AG09309 (cell line): ENCODE data around the gene MAS1L.

Source experiments
- DNase-seq: peaks from one replicate; pipeline ENCODE4 v3.0.0-alpha.2; 2010; ENCODE audit warnings: low read depth
- H3K4me3 ChIP-seq: 2 replicates; pipeline ENCODE4 v1.5.1; 2011; ENCODE audit warnings: mild to moderate bottlenecking, low read depth, low read length, moderate library complexity; ENCODE audit not compliant: control insufficient read depth
- TF ChIP-seq, protein P1 (sequence below): IDR thresholded peaks from 2 replicates; pipeline ENCODE4 v1.5.1; 2011; ENCODE audit warnings: mild to moderate bottlenecking, low read depth, low read length, inconsistent platforms; ENCODE audit not compliant: insufficient read depth, control insufficient read depth; ENCODE audit errors: missing control alignments

The MAS1L gene

DNA sequence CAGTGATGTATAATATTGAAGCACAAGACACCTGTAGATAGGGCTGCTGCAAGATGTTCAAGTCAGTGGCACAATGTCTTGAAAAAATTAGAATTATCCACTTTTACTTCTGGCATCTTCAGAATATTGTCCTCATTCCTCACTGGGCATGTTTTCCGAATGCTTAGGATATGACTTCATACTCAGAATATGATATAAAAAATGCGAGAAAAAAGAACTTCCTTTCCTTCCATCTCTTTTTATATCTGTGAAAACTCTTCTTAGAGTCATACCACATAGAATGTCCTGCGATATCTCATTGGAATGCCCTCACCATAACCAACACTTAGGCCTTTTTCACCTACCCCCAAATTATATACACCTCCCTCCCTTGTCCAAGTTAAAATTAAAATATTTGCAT lies 4.6 kb downstream of the MAS1L start:
- TF ChIP-seq, protein P1, sequence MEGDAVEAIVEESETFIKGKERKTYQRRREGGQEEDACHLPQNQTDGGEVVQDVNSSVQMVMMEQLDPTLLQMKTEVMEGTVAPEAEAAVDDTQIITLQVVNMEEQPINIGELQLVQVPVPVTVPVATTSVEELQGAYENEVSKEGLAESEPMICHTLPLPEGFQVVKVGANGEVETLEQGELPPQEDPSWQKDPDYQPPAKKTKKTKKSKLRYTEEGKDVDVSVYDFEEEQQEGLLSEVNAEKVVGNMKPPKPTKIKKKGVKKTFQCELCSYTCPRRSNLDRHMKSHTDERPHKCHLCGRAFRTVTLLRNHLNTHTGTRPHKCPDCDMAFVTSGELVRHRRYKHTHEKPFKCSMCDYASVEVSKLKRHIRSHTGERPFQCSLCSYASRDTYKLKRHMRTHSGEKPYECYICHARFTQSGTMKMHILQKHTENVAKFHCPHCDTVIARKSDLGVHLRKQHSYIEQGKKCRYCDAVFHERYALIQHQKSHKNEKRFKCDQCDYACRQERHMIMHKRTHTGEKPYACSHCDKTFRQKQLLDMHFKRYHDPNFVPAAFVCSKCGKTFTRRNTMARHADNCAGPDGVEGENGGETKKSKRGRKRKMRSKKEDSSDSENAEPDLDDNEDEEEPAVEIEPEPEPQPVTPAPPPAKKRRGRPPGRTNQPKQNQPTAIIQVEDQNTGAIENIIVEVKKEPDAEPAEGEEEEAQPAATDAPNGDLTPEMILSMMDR, result no peak
- H3K4me3 ChIP-seq, result no peak overlapping the region
- no peak for DNase-seq

DNA sequence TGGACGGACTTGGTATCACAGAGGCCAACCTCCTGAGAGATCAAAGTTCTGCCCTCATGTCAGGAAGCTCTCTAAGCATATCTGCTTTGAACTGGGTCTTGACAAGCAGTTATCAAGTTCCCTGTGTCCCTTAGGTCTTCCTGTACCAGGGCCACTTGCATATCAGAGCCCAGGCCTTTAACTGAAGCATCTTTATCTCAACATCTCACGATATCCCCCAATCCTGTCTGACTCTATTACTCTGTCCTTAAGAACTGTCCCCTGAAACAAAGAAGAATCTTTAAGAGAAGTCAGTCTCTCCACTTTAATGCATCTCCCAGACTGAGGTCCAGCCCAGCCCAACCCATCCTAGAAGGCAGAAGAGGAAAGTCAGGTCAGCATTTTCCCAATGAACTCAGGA lies 8.2 kb downstream of the MAS1L start:
- H3K4me3 ChIP-seq, result no peak overlapping the region
- TF ChIP-seq, protein P1, result no peak
- no peak for DNase-seq

DNA sequence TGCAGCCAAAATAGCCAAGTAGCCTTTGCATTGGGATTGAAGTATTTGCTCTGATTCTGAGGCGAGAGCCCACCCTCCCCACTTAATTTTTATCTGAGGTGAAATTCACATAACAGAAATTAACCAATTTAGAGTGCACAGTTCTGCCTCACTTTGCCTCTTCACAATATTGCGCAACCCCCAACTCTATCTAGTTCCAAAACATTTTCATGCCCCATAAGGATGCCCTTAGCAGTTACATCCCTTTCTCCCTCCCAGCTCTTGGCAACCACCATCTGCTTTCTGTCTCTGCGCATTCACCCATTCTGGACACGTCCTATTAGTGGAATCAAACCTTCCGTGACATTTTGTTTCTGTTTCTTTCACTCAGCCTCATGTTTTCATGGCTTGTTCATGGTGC lies 9.0 kb downstream of the MAS1L start:
- no peak overlapping the region for H3K4me3 ChIP-seq
- DNase-seq, result no peak
- TF ChIP-seq, protein P1, result no peak

DNA sequence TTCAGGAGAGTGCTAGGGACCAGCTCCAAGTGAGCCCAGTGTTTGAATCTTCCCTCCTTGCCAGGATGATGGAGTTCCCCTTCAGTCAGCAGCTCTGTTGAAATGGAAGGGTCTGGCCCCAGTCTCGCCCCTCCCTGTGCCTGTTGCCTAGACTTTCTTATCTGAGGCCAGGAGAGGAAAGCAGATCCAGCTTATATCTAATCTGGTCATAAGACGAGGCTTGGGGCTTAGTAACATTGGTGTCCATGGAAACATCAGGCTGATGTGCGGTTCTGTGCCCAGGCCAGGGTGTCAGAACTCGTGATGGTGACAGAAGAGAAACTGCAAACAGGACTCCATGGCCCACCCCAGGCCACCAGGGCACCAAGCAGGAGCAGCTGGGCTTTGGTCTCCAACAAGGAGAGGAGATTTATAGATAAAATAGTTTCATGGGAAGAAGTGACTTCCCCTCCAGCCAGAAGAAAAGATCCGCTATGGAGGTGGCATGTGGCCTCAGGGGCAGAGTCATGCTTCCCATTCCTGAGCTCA lies 9.8 kb downstream of the MAS1L start:
- DNase-seq, result no peak
- TF ChIP-seq, protein P1, result no peak
- no peak overlapping the region for H3K4me3 ChIP-seq

DNA sequence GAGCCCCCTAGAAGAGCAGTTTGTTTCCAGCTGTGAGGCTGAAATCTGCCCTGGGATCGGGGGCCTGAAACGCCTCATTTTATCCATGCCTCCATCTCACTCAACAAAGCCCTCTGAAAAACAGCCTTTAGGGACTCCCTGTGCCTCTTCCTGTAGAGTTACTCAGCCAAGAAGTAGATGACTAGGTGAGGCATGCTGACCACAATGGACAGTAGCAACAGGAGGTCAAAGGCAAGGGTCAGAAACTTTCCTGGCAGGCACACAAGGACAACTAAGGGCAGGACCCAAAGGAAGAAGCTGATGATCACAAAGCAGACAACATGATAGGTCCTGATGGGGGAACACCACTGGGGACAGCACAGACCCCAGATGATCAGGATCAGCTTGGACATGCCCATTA lies 12.8 kb downstream of the MAS1L start:
- H3K4me3 ChIP-seq, result no peak overlapping the region
- DNase-seq, result no peak
- TF ChIP-seq, protein P1, result no peak

DNA sequence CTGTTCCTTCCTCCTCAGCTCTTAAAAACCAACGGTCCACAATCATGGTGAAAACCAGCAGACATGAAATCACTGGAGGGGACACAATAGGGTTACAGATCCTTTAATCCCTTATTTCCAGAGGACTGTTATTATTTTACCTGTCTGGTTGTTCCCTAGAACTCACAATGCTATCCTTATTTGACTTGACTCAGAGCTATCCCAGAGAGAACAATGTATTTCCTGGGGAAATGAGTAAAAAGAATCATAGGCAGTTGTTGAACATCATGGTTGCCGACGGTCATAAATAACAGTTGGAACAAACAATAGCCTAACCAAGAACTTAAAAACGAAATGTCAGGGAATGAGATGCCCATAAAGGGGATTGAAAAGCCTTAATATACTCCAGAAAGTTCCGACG lies 21.5 kb downstream of the MAS1L start:
- no peak overlapping the region for H3K4me3 ChIP-seq
- DNase-seq, result no peak
- TF ChIP-seq, protein P1, result no peak

DNA sequence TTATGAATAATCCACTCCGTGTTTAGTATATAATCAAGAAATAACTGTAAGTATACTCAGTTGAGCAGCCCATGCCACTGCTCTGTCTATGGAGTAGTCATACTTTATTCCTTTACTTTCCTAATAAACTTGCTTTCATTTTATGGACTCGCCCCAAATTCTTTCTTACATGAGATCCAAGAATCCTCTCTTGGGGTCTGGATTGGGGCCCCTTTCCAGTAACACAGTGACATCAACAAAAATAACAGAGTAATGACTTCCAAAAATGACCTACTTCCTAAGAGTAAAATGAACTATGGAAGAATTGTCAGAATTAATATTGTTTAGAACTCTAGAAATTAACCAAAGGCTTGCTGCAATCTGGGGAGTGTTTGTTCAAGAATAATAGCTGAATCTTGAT lies 22.0 kb downstream of the MAS1L start:
- DNase-seq, result no peak
- H3K4me3 ChIP-seq, result no peak overlapping the region

More for the DNA sequence above, 22.0 kb downstream of the MAS1L start:
- TF ChIP-seq, protein P1, result no peak
